Thoracic aorta (tissue), 2 donors: ENCODE measurements around the gene PRRC2B. TPM values are rescaled to one million over a fixed set of nuclear protein-coding genes. Genes with fewer than 3 reads are reported as not detected.

Source experiments
- ATAC-seq: fragments of 150-250 bp; one replicate; pipeline ENCODE4 v1.8.0; 2017; ENCODE audit warnings: low read depth; ENCODE audit not compliant: insufficient number of reproducible peaks, low FRiP score
- DNase-seq: peaks from one replicate; pipeline ENCODE4 v3.0.0-alpha.2; 2020; ENCODE audit warnings: low spot score
- H3K27ac ChIP-seq, 2 donors: fragments of 200-600 bp; sonication (generic); 1 replicate in 1 of 2; 2 replicates in 1 of 2; pipeline ENCODE4 v1.5.1; 2016; ENCODE audit warnings: mild to moderate bottlenecking in 2 of 2, moderate library complexity in 2 of 2
- H3K27me3 ChIP-seq: fragments of 200-600 bp; sonication (generic); replicated peaks from 2 replicates; pipeline ENCODE4 v1.6.0; 2016; ENCODE audit warnings: mild to moderate bottlenecking; ENCODE audit not compliant: insufficient read depth
- H3K36me3 ChIP-seq: fragments of 200-600 bp; sonication (generic); one replicate; pipeline ENCODE4 v1.5.1; 2016
- H3K4me1 ChIP-seq, 2 donors: fragments of 200-600 bp; sonication (generic); 1 replicate in 1 of 2; 2 replicates in 1 of 2; pipeline versions ENCODE4 v1.5.1 to v1.6.0; 2016; ENCODE audit warnings: low read depth in 2 of 2, mild to moderate bottlenecking in 1 of 2; ENCODE audit not compliant: control insufficient read depth in 1 of 2
- H3K4me3 ChIP-seq: fragments of 200-600 bp; sonication (generic); 2 replicates; pipeline ENCODE4 v1.5.1; 2016; ENCODE audit warnings: mild to moderate bottlenecking
- H3K9me3 ChIP-seq: fragments of 200-600 bp; sonication (generic); 2 replicates; pipeline ENCODE4 v1.5.1; 2016
- total RNA-seq, 2 donors: library from RNA; depleted of rRNA; stranded (reverse); fragments of >200 nt; gene quantifications; one replicate each; pipeline versions ENCODE4 v1.1.0 to v1.2.3, GENCODE V29; 2016
- TF ChIP-seq, protein P1 (sequence below): fragments of 200-600 bp; sonication (generic); IDR thresholded peaks from one replicate; pipeline ENCODE4 v1.5.1; 2019; ENCODE audit warnings: antibody characterized with exemption

Gene PRRC2B
- total RNA-seq, 2 donors from 2014 or later: 162 to 198 TPM

DNA sequence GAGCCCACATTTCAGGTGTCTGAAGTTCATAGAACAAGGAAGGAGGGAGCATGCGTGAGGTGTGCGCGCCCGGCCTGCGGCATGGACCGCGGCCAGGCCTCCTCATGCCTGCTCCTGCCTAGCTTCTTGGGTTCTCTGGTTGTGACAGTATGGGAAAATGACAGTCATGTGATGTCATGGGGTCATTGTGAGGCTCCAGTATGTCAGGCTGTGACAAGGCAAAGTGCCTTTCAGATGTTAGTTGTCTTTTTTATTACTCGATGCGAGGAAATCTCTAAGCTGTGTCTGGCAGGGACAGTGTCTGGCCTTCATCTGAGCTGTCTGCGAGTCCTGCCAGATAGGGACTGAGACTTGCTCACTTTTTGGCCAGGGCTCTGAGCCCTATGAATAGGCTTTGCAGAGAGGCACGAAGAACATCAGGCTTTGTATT, 123.9 kb downstream of the PRRC2B start:
- H3K27me3 ChIP-seq: no peaks in the 10 kb centered on the region
- H3K4me3 ChIP-seq: no peak overlapping the region
- H3K27ac ChIP-seq: no peak overlapping the region
- no peaks in the 10 kb centered on the region for H3K9me3 ChIP-seq
- DNase-seq (no peak), ATAC-seq (no peak)
- H3K4me1 ChIP-seq: no peaks in the 10 kb centered on the region
- H3K36me3 ChIP-seq: peaks cover 60% of the 10 kb centered on the region
- TF ChIP-seq, protein P1, sequence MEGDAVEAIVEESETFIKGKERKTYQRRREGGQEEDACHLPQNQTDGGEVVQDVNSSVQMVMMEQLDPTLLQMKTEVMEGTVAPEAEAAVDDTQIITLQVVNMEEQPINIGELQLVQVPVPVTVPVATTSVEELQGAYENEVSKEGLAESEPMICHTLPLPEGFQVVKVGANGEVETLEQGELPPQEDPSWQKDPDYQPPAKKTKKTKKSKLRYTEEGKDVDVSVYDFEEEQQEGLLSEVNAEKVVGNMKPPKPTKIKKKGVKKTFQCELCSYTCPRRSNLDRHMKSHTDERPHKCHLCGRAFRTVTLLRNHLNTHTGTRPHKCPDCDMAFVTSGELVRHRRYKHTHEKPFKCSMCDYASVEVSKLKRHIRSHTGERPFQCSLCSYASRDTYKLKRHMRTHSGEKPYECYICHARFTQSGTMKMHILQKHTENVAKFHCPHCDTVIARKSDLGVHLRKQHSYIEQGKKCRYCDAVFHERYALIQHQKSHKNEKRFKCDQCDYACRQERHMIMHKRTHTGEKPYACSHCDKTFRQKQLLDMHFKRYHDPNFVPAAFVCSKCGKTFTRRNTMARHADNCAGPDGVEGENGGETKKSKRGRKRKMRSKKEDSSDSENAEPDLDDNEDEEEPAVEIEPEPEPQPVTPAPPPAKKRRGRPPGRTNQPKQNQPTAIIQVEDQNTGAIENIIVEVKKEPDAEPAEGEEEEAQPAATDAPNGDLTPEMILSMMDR: no peak

DNA sequence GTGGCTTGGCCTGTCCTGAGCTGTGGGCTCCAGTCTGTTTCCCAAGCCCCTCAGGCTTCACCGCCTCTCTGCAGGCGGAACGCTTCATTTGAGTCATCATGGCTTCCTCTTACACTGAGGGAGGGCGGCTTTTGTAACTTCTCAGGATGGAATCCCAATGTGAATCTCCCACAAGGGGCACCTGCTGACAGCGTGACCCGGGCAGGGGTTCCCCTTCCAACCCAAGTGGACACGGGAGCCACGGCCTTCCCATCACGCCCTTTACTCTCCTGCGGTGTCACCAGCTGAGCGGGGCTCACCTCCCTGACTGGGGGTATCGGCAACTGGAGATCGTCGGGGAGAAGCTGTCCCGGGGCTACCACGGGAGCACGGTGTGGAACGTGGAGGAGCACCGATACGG, 124.7 kb downstream of the PRRC2B start:
- TF ChIP-seq, protein P1: no peak
- no peak for DNase-seq
- no peak overlapping the region for H3K27ac ChIP-seq
- no peaks in the 10 kb centered on the region for H3K4me1 ChIP-seq
- H3K4me3 ChIP-seq: no peak overlapping the region
- peaks cover 54% of the 10 kb centered on the region for H3K36me3 ChIP-seq
- H3K9me3 ChIP-seq: no peaks in the 10 kb centered on the region
- ATAC-seq: no peak
- no peaks in the 10 kb centered on the region for H3K27me3 ChIP-seq

DNA sequence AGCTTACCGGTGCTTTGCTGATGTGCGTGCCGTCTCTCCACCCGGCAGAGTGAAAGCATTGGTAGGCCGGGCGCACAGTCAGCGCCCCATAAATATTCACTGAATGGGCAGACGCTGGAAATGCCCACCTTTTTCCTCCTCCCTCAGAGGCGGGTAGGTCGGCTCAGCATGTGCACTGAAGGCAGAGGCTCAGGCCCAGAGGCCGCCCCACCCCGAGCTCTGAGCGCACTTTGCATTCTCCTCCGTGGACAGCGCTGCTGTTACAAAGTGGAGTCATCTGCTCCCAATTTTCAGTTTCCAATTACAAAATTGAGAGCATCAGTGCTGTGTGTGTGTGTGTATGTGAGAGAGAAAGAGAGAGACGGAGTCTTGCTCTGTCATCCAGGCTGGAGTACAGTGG, 126.6 kb downstream of the PRRC2B start:
- Histone ChIP-seq H3K9me3 (no peaks in the 10 kb centered on the region), H3K36me3 (peaks cover 49% of the 10 kb centered on the region), H3K27ac (no peak overlapping the region), H3K4me1 (no peaks in the 10 kb centered on the region), H3K27me3 (no peaks in the 10 kb centered on the region), H3K4me3 (no peak overlapping the region)
- TF ChIP-seq, protein P1: no peak
- DNase-seq (no peak), ATAC-seq (no peak)

DNA sequence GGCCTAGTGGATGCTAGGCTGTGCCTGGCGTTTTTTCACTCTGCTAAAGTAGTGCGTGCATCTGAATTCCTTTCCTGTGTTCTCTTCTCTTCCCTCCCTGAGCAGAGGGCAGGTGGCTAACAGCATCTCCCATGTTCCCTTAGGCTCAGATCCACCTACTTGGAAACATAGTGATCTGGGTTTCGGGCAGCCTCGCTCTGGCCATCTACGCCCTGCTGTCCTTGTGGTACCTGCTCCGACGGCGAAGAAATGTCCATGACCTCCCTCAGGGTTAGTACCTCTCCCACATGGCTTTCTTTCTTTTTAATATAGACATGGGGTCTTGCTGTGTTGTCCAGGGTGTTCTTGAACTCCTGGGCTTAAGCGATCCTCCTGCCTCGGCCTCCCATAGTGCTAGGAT, 127.3 kb downstream of the PRRC2B start:
- Histone ChIP-seq H3K36me3 (peaks cover 53% of the 10 kb centered on the region), H3K27ac (no peak overlapping the region)

DNA sequence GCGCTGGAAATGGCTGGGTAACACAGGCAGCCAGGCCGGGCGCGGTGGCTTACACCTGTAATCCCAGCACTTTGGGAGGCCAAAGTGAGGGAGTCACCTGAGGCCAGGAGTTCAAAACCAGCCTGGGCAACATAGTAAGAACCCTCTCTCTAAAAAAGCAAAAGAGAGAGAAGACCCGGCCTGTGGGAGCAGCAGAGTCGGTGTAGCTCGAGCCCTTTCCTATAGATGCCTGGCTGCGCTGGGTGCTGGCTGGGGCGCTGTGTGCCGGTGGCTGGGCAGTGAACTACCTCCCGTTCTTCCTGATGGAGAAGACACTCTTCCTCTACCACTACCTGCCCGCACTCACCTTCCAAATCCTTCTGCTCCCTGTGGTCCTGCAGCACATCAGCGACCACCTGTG, 127.9 kb downstream of the PRRC2B start:
- no peak overlapping the region for H3K27ac ChIP-seq
- ATAC-seq: no peak
- no peaks in the 10 kb centered on the region for H3K9me3 ChIP-seq
- no peak for DNase-seq
- no peaks in the 10 kb centered on the region for H3K4me1 ChIP-seq
- no peak overlapping the region for H3K4me3 ChIP-seq
- TF ChIP-seq, protein P1: no peak
- no peaks in the 10 kb centered on the region for H3K27me3 ChIP-seq
- H3K36me3 ChIP-seq: peaks cover 55% of the 10 kb centered on the region

More for the DNA sequence above, 127.3 kb downstream of the PRRC2B start:
- TF ChIP-seq, protein P1: no peak
- H3K9me3 ChIP-seq: no peaks in the 10 kb centered on the region
- no peak for DNase-seq
- ATAC-seq: no peak
- H3K27me3 ChIP-seq: no peaks in the 10 kb centered on the region
- H3K4me1 ChIP-seq: no peaks in the 10 kb centered on the region
- H3K4me3 ChIP-seq: no peak overlapping the region
